K562 (cell line): Measurements from ENCODE around the gene LRRC8E. TPM values are rescaled to one million over a fixed set of nuclear protein-coding genes. Genes with fewer than 3 reads are reported as not detected.

ENCODE experiments used
- BRD4 ChIP-seq: fragments of 200-600 bp; sonication (generic); IDR thresholded peaks from 2 replicates; pipeline ENCODE4 v1.6.1; 2017; ENCODE audit warnings: inconsistent platforms
- HMG20A ChIP-seq: fragments of 450-650 bp; formaldehyde crosslinking; conservative IDR thresholded peaks from 2 replicates; pipeline ENCODE4 v1.4.0; 2020; ENCODE audit warnings: mild to moderate bottlenecking, mixed read lengths
- MIER1 ChIP-seq: fragments of 450-650 bp; IDR thresholded peaks from 2 replicates; pipeline ENCODE4 v1.6.1; 2016; ENCODE audit warnings: antibody characterized with exemption, mild to moderate bottlenecking, low read depth
- PRDM10 ChIP-seq: fragments of 450-650 bp; IDR thresholded peaks from 2 replicates; pipeline ENCODE4 v1.6.1; 2018; ENCODE audit not compliant: partially characterized antibody
- RBM22 ChIP-seq: fragments of 200-400 bp; formaldehyde crosslinking; IDR thresholded peaks from 2 replicates; pipeline ENCODE4 v1.6.1; 2018; ENCODE audit warnings: low read length, low read depth; ENCODE audit not compliant: poor library complexity, severe bottlenecking
- SMARCE1 ChIP-seq: fragments of 450-650 bp; IDR thresholded peaks from 2 replicates; pipeline ENCODE4 v1.7.1; 2016; ENCODE audit warnings: mild to moderate bottlenecking
- TCF15 ChIP-seq: fragments of 250-450 bp; sonication (Bioruptor Pico); IDR thresholded peaks from 2 replicates; pipeline ENCODE4 v1.8.0; 2022; ENCODE audit warnings: moderate library complexity, mild to moderate bottlenecking, inconsistent platforms
- TEAD2 ChIP-seq: fragments of 450-650 bp; IDR thresholded peaks from 2 replicates; pipeline ENCODE4 v1.6.1; 2016; ENCODE audit warnings: missing genetic modification characterization, control low read depth, missing compliant biosample characterization
- TFAP4 ChIP-seq: sonication (generic); formaldehyde crosslinking; IDR thresholded peaks from 2 replicates; pipeline ENCODE4 v1.8.0; 2022; ENCODE audit warnings: missing genetic modification reagents, mild to moderate bottlenecking, moderate library complexity, borderline replicate concordance
- ZBTB34 ChIP-seq: fragments of 250-450 bp; sonication (Bioruptor Pico); IDR thresholded peaks from 2 replicates; pipeline ENCODE4 v1.8.0; 2021; ENCODE audit warnings: mild to moderate bottlenecking, moderate library complexity
- ZFP30 ChIP-seq: fragments of 250-450 bp; sonication (Bioruptor Pico); IDR thresholded peaks from 2 replicates; pipeline ENCODE4 v1.8.0; 2022; ENCODE audit warnings: moderate library complexity, mild to moderate bottlenecking, inconsistent platforms, borderline replicate concordance
- ZNF232 ChIP-seq: sonication (generic); formaldehyde crosslinking; IDR thresholded peaks from 2 replicates; pipeline ENCODE4 v1.8.0; 2022; ENCODE audit warnings: mild to moderate bottlenecking, missing genetic modification reagents
- polyA plus RNA-seq, 8 experiments: library from polyadenylated mRNA; depleted of rRNA in 4 of 8; stranded (reverse) in 5 of 8; unstranded in 3 of 8; fragments of >200 nt; fragmentation: Nextera tagmentation in 2 of 8; fragmentation: Illumina TruSeq in 1 of 8; extraction: Ambion mirVana in 2 of 8; extraction: Trizol in 1 of 8; gene quantifications; 2 replicates each; pipeline versions ENCODE4 v1.2.1 to v1.2.3, GENCODE V29; 2011 to 2014; ENCODE audit warnings: inconsistent platforms in 1 of 8, missing spikeins in 1 of 8
- total RNA-seq, 7 experiments: library from RNA; depleted of rRNA in 6 of 7; stranded (reverse); fragments of >200 nt in 6 of 7; fragmentation: Illumina TruSeq in 2 of 7; extraction: Trizol in 2 of 7; gene quantifications; 2 replicates each; pipeline versions ENCODE4 v1.2.1 to v1.2.3, GENCODE V29; 2011 to 2021; ENCODE audit warnings: low replicate concordance in 1 of 7

LRRC8E gene
- total and polyA plus RNA-seq, 9 of the 15 experiments (the other 6 are each of a cell fraction or from before 2014, with no cell fraction given) = 0.08 to 5.7 (median 3.5) TPM; not detected in 1

- TF ChIP-seq TCF15 (CRISPR knock-in tag) (no peak; the same call in 1 of the 2 replicates), HMG20A (CRISPR knock-in tag) (no peak), TFAP4 (CRISPR knock-in tag) (peak; percentile 69), SMARCE1 (peak; percentile 30; the same call in 1 of the 2 replicates), MIER1 (peak; percentile 24; the same call in 1 of the 2 replicates), TEAD2 (tag) (no peak), ZFP30 (CRISPR knock-in tag) (no peak), ZNF232 (CRISPR knock-in tag) (no peak), PRDM10 (peak; percentile 52), ZBTB34 (no peak), RBM22 (no peak), BRD4 (no peak)
Measured at GRCh38 chr19:7870571-7871436, 17.5 kb upstream of the LRRC8E start (continued).
